Activated CD4-positive, CD25-positive, alpha-beta regulatory T cell (primary cell): ENCODE data around the gene RPGRIP1L.

ENCODE experiments used
- DNase-seq, 4 experiments: peaks; one replicate each; lab custom pipeline; 2025; lab: John Stamatoyannopoulos, UW

The RPGRIP1L gene

GRCh38 chr16:53651357-53651756 lies 52.3 kb downstream of the RPGRIP1L start:
- no peak for DNase-seq

GRCh38 chr16:53646506-53646905 lies 57.2 kb downstream of the RPGRIP1L start:
- no peak for DNase-seq

- DNase-seq = no peak
Observed at GRCh38 chr16:53643474-53643873, 60.2 kb downstream of the RPGRIP1L start.

GRCh38 chr16:53642094-53642493 lies 61.6 kb downstream of the RPGRIP1L start:
- no peak for DNase-seq

GRCh38 chr16:53636978-53637377 lies 66.7 kb downstream of the RPGRIP1L start:
- DNase-seq = no peak

GRCh38 chr16:53632526-53632925 lies 71.1 kb downstream of the RPGRIP1L start:
- no peak for DNase-seq

GRCh38 chr16:53631236-53632025 lies 72.2 kb downstream of the RPGRIP1L start:
- no peak for DNase-seq

GRCh38 chr16:53629607-53630312 lies 73.9 kb downstream of the RPGRIP1L start:
- DNase-seq = no peak

GRCh38 chr16:53629151-53629550 lies 74.5 kb downstream of the RPGRIP1L start:
- no peak for DNase-seq

GRCh38 chr16:53626811-53627210 lies 76.8 kb downstream of the RPGRIP1L start:
- no peak for DNase-seq

- no peak for DNase-seq
Observed at GRCh38 chr16:53626161-53626560, 77.5 kb downstream of the RPGRIP1L start.

- no peak for DNase-seq
Observed at GRCh38 chr16:53625221-53625620, 78.4 kb downstream of the RPGRIP1L start.

- DNase-seq = no peak
Observed at GRCh38 chr16:53622315-53622714, 81.3 kb downstream of the RPGRIP1L start.

GRCh38 chr16:53620476-53620875 lies 83.2 kb downstream of the RPGRIP1L start:
- no peak for DNase-seq

GRCh38 chr16:53619235-53619634 lies 84.4 kb downstream of the RPGRIP1L start:
- no peak for DNase-seq

- DNase-seq = no peak
Observed at GRCh38 chr16:53614346-53614745, 89.3 kb downstream of the RPGRIP1L start.

- no peak for DNase-seq
Observed at GRCh38 chr16:53612003-53612402, 91.7 kb downstream of the RPGRIP1L start.

- no peak for DNase-seq
Observed at GRCh38 chr16:53611179-53611696, 92.4 kb downstream of the RPGRIP1L start.

- no peak for DNase-seq
Observed at GRCh38 chr16:53609536-53609935, 94.1 kb downstream of the RPGRIP1L start.

GRCh38 chr16:53608094-53608493 lies 95.6 kb downstream of the RPGRIP1L start:
- DNase-seq = no peak

GRCh38 chr16:53605831-53606400 lies 97.7 kb downstream of the RPGRIP1L start:
- DNase-seq = no peak

GRCh38 chr16:53605356-53605755 lies 98.3 kb downstream of the RPGRIP1L start:
- no peak for DNase-seq

GRCh38 chr16:53601961-53602360 lies 101.7 kb downstream of the RPGRIP1L start:
- no peak for DNase-seq
